GOT3 (cell line): ENCODE measurements around the gene ZCCHC4.

Experiments
- DNase-seq: peaks from one replicate; lab custom pipeline; 2025; ENCODE audit warnings: mixed read lengths; lab: John Stamatoyannopoulos, UW

ZCCHC4 gene, protein sequence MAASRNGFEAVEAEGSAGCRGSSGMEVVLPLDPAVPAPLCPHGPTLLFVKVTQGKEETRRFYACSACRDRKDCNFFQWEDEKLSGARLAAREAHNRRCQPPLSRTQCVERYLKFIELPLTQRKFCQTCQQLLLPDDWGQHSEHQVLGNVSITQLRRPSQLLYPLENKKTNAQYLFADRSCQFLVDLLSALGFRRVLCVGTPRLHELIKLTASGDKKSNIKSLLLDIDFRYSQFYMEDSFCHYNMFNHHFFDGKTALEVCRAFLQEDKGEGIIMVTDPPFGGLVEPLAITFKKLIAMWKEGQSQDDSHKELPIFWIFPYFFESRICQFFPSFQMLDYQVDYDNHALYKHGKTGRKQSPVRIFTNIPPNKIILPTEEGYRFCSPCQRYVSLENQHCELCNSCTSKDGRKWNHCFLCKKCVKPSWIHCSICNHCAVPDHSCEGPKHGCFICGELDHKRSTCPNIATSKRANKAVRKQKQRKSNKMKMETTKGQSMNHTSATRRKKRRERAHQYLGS

DNA sequence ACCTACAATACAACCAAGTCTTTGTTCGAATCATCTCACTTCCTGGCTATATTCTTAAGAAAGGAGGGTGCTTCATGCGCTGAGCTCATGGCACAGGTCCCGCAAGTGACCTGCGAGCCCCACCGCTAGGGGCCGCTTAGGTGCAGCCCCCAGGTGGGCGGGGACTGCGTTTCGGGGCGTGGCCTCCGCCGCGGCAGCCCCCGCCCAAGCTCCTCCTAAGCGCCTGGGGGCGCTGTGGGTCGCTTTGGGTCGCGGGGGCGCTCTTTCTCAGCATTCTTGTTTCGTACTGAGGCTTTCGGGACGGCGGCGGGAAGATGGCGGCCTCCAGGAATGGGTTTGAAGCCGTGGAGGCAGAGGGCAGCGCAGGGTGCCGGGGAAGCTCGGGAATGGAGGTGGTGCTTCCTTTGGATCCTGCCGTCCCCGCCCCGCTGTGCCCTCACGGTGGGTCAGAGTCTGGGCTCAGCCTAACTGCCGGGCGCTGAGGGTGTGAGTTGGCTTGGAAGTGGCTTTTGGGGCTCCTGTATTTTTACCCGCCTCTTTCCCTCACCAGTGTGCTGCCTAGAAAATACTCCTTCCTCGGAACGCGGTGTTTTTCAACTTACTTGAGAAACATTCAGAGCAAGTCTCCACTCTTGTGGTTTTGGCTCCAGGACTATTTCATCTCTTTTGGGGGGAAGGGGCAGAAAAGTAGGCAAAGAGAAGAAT lies at the start of gene ZCCHC4:
TSS of gene ZCCHC4 (plus strand) at position 279 of the 705 bp plus-strand sequence. CDS start at position 315, 36 bp downstream.
- peak; percentile 57 for DNase-seq

DNA sequence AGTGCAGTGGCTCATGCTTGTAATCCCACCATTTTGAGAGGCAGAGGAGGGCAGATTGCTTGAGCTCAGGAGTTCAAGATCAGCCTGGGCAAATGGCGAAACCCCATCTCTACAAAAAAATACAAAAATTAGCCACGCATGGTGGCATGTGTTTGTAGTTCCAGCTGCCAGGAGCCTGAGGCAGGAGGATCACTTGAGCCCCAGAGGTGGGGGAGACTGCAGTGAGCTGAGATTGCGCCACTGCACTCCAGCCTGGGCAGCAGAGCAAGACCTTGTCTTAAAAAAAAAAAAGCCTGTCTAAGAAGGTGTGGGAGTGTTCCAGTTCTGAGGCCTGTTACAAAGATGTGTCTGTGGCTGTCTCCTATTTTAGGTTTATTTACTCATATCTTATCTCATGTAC lies 40.7 kb upstream of the ZCCHC4 start:
- no peak for DNase-seq

DNA sequence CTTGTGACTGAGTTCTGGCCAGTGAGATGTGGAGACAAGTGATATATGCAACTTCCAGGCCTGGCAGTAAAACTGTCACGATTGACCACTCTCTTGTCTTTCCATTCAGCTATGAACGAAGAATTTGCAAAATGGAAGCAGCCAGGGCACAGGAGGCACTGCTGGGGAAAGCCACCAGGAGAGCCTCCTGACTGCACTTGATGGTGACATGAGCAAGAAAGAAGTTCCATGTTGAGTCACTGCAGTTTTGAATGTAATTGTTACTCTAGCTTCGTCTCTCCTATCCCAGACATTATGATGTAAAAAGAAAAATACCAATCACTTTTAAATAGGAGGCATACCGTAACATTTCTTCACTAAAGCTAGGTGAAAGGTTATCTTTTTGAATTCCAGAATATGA lies 32.4 kb upstream of the ZCCHC4 start:
- DNase-seq: no peak

DNA sequence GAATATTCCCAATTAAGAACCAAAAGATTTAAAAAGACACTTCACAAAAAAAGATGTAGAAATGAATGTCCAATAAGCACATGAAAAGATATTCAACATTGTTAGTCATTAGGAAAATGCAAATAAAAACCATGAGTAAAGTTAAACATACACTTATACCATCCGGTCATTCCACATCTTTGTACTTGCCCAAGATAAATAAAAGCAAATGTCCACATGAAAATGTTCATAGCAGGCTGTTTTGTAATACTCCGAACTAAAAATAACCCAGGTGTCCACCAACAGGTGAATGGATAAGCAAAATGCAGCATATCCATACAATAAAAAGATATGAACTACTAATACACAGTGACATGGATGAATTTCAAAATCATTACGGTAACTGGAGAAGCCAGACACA lies 28.6 kb upstream of the ZCCHC4 start:
- DNase-seq: no peak

DNA sequence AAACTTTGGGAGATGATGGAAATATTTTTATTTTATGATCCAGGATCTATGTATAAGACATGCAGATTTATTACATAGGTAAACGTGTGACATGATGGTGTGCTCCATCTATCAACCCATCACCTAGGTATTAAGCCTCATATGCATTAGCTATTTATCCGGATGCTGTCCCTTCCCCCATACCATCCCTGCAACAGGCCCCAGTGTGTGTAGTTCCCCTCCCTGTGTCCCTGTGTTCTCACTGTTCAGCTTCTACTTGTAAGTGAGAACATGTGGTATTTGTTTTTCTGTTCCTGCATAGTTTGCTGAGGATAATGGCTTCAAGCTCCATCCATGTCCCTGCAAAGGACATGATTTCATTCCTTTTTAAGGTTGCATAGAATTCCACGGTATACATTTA lies 28.1 kb upstream of the ZCCHC4 start:
- DNase-seq: no peak

DNA sequence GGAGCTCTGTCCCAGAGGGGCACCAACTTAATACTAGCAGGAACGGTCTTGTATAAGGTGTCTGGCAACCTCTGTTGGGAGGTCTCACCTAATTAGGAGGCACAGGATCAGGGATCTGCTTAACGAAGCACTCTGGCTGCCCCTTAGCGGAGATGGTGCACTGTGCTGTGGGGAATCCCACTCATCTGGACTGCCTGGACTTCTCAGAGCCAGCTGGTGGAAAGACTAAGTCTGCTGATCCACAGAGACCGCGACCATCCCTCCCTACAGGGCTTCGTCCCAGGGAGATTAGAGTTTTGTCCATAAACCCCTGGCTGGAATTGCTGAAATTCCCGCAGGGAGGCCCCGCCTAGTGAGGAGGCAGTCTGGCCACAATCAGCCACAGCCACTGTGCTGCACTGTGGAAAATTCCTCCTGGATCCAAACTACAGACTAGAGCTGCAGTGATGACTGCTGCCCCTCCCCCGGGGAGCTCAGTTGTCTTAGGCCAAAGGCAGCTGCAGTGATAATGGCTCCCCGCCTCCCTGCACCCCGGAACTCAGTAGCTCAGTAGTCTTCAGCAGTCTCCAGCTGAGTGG lies 22.0 kb upstream of the ZCCHC4 start:
- no peak for DNase-seq

DNA sequence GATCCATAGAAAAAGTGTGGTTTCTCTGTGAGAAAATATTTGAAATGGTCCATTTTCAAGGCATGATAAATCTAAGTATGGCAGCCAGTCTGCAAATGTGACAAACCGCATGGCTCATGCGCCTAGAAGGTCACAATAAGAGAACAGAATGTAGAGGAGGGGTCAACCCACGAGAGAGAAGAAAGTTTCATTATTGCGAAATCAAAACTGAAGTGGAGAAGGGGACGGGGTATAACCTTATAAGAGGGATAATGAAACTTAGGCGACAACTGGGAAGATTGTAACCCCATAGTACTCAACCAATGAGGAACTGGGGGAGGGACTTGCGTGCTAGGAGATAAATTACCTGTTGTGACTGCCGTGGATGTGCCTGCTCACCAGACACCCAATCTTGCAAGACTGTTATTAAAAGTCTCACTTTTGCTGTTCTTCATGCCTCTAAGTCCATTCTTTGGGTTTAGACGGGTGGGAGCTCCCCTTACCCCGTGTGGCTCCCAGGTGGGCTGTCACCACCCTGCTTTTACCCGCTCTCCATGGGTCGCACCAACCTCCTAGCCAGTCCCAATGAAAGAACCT lies 21.3 kb upstream of the ZCCHC4 start:
- no peak for DNase-seq

DNA sequence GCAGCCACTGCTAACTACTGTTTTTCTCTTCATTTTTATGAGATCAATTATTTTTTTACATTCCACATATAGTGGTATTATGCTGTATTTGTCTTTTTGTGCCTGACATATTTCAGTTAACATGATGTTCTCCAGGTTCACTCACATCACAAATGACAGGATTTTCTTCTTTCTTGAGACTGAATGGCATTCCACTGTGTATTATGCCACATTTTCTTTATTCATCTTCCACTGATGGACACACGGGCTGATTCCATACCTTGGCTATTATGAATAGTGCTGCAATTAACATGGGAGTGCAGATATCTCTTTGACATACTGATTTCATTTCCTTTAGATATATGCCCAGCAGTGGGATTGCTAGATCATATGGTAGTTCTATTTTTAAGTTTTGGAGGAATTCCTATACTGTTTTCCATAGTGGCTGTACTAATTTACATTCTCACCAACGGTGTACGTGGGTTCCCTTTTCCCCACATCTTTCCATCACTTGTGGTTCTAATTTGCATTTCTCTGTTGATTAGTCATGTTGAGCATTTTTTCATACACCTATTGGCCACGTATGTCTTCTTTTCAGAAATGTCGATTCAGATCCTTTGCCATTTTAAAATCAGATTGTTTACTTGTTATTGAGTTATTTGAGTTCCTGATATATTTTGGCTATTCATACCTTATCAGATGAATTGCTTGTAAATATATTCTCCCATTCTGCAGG lies 14.9 kb upstream of the ZCCHC4 start:
- DNase-seq: no peak

DNA sequence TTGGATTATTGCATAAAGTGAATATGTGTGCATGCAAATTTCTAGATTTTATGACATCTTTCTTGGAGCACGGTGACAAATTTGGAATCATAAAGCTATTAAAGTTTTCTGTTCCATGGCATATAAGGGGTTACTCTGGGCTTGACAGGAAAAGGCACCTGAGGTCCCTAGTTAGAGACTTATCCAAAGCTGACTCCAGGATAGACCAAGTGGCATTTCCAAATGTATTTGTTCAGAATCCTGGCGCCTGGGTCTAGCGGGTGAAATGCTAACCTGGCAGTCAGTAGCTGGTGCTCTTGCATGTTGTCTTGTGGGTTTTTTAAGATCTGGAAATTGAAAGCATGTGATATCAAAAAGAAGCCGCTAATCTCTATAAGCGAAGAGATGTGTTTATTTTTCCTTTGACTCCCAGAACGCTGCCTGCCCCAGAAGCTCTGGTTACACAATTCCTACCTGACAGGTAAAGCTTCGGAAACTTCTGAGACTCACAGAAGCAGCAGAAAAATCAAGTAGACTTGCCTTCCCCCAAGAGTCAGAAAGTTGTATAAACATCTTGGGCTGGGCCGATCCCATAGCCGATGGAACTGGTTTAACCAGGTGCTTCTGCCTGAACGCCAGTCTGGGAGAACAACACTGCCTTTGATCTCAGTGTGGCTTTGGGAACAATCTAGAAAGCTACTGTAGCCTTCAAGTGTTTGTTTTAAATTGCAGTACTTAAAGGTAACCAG lies 12.9 kb upstream of the ZCCHC4 start:
- DNase-seq: no peak

DNA sequence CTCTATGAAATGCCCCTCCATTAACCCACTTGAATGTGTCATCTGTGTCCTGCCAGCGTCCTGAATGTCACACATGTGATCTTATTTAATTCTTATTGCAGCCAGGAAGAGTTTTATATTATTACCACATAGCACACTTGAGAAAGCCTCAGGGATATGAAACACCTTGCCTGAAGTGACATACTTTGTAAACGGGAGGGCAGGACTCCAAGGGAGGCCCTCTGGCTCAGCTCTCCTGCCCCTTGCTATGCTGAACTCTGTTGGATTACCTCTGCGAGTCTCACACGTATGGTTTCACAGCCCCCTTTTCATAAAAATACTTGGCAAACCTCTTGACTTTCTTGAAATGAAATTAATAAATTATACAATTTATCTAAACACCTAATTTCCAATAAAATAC lies 11.1 kb upstream of the ZCCHC4 start:
- no peak for DNase-seq

DNA sequence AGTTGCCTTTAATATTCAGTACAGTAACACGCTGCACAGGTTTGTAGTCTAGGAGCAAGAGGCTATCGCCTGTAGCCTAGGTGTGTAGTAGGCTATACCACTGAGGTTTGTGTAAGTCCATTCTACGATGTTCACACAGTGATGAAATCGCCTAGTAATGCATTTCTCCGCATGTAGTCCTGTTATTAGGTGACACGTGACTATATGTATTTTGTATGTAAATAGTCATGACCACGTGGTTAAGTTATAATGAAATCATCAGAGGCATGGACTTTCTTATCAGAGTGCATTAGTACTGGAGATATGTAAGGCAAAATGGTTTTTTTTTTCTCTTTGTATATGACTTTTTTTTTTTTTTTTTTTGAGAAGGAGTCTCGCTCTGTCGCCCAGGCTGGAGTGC lies 9.9 kb upstream of the ZCCHC4 start:
- no peak for DNase-seq

DNA sequence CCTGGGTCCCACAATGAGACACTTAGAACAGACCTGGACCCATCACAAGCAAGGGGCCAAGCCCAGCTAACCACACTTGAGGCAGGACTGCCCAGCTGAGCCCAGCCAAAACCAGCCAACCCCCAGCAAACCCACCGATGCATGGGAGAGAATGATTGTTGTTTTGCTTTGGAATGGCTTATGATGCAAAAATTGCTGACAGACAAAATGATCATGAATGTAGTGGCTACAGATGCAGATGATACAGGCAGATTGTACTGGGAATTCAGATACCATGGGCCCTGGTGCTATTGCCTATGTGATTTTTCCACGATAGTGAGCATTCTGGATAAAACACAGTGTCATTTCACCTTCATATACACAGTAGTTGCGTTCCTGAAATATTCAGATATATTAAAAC lies 9.0 kb upstream of the ZCCHC4 start:
- DNase-seq: no peak

DNA sequence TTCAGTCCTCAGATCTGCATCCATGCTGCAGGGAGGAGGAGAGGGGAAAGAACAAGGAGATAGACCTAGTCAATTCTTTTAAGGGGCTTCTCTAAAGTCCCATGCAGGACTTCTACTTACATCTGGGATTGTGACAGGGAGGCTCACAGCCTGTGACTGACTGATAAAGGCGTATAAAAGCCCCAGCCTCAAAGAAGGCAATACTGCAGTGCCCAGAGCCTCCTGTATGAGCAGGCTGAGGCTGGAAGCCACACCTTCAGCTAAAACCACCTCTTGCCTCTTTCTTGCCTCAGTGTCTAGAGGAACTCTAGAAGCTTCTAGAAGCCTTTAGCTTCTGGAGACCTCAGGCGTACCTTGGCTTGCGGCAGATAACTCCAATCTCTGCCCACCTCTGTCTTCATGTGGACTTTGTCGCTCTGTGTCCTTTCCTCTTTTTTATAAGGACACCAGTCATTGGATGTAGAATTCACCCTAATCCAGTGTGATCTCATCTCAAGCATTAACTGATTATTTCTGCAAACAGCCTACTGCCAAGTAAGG lies 6.0 kb upstream of the ZCCHC4 start:
- no peak for DNase-seq

DNA sequence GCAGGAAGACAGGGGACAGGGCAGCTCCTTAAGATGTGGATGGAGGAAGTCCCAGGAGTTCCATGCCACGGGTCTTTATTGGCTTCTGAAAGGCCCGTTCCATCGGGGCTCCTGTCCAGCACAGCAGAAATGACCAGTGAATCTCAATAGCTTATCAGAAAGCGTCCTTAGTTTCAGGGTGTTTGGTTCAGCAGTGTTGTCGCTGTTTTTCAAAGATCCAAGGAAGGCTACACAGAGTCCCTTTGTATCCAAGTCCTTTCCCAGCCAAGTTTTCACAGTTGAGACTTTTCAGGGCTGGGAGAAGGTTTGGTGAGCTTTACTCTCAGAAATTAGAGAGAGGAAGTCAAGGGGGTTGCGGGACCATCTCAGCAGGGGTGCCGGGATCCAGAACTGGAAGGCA lies 5.0 kb upstream of the ZCCHC4 start:
- DNase-seq: no peak

DNA sequence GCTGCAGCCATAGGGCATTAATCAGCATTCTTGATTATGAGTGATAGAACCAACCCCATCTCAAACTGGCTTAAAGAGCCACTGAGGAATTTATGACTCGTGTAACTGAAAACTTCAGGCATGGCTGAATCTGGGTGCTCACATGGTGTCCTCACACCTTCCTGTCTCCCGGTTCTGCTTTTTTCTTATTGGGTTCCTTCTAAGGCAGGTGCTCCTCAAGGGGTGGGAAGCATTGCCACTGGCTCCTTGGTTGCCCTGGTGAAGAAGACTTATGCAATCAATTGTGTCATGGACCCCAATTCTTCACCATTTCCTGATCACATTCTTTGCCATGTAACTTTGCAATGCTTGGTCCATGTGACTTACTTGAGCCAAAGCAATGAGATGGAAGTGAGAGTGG lies 4.3 kb upstream of the ZCCHC4 start:
- DNase-seq: no peak

DNA sequence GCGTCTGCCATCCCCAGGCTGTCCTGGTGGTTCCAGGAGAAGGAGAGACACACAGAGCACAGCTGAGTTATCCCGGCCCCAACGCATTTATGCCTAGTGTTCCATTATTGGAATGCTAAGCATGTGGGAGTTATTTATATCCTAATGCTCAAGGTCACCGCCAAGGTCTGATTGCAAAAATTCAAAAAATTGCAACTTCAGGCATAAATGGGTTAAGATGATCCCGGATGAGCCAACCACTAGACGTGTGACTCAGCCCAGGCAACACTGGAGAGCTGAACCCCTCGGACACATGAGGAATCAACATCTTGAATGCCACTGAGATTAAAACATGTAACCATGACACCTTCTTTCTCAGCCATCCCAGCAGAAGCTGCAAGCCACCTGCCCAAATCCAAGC lies 3.8 kb upstream of the ZCCHC4 start:
- DNase-seq: no peak

DNA sequence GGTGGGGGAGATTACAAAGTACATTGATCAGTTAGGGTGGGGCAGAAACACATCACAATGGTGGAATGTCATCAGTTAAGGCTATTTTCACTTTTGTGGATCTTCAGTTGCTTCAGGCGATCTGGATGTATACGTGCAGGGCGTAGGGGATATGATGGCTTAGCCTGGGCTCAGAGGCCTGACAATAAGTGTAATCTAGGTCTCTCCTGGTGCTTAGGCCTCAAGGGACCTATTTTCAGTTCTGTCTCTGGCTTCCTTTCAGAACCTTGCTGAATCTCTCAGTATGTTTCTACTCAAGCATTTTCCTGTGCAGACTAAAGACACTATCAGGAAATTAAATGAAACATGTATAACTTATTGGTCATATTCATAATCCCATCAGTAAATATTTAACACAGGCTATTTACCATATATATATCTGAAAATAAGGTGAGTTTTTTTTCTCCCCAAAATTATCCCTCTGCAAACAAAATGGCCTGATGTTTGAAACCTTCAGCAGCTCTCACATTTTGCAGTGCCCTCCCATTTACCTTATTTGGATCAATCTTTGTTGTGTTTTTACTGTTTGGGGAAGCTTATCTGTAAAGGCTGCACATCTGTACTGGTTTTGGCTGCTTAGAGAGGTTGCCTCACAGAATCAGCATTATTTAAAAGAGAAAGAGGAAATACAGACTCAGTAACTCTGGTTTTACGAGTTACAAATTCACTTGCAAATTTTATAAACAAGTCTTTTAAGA lies 2.3 kb upstream of the ZCCHC4 start:
- DNase-seq: no peak

DNA sequence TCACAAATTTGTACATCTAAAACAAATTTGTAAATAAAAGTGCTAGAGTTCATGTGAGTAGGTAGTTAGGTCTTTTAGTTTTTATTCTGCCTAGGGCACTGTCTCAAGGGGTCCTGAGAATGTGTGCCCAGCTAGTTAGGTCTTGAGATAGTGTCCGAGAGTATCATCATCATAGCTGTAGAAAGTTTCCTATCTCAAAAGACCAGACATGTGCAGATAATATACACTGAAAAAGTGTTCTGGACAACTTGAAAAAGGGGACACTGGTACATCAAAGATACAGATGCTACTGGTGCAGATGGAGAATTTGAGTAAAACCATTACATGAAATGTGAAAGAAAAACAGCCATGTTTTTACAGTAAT lies 1.8 kb upstream of the ZCCHC4 start:
- no peak for DNase-seq

DNA sequence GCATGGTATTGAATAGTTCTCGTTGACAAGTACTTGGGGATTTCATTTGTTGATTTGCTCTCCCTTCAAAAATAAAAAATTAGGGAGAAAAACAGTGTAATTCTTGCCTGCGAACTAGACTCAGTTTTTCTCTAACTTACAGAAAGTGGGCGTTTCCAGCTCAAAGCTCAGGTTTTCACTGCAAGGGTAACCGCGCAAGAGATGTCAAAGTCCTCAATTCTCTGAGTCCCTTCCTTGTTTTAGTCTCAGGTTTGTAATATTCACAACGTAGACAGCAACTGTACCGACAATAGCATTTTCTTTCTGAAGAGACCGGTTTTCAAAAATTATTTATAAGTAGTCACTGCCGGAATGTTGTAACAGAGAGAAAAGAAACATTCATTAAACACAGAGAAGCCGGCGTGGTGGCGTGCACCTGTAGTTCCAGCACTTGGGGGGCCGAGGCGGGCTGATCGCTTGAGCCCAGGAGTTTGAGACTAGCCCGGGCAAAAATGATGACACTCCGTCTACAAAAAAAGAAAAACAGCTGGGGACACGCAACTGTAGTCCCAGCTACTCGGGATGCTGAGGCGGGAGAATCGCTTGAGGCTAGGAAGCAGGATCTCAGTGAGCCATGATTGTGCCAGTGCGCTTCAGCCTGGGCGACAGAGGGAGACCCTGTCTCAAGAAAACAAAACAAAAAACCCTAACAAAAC lies 774 bp downstream of the ZCCHC4 start:
- DNase-seq: no peak

DNA sequence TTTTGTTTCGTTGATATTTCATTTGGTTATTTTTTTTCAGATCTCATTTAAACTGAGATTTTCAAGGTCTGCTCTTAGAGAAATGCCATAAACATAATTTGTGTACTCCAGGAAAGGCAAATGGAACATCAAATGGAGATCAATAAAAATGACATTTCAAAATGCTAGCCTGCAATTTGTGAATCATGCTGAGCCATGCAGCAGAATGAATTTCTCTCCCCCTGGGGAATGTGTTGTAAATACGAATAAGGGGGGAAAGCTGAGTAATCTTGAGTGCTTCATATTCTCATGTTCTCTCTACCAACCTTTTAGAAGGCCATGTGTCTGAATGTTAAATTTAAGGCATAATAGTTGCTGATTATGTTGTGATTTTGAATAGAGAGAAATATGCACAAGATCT lies 7.8 kb downstream of the ZCCHC4 start:
- no peak for DNase-seq
